H1 (cell line): ENCODE data around the gene HOXB8. TPM values are rescaled to one million over a fixed set of nuclear protein-coding genes. Genes with fewer than 3 reads are reported as not detected.

Experiments
- CTCF ChIA-PET: fragments of 300-600 bp; sonication (Branson Sonifier 250); formaldehyde crosslinking; loops from one replicate; lab custom pipeline; 2021; ENCODE audit not compliant: partially characterized antibody; lab: Charles Lee
- POLR2A ChIA-PET: fragments of 300-600 bp; sonication (Branson Sonifier 250); formaldehyde crosslinking; loops from one replicate; lab custom pipeline; 2021; ENCODE audit warnings: inconsistent platforms; ENCODE audit not compliant: partially characterized antibody; lab: Charles Lee
- DNase-seq, 2 experiments: peaks; one replicate each; pipeline versions ENCODE4 v3.0.0 to v3.0.0-alpha.2; 2010 to 2022; ENCODE audit warnings: low spot score in 2 of 2, low read depth in 1 of 2, mixed read lengths in 1 of 2
- FAIRE-seq: peaks from 2 replicates; lab custom pipeline; 2011; peaks lifted over from hg19 to GRCh38; lab: Jason Lieb, UNC
- H2AFZ ChIP-seq: 2 replicates; pipeline ENCODE4 v1.8.1; 2012; ENCODE audit warnings: low read length, inconsistent platforms
- H2AK5ac ChIP-seq: 2 replicates; pipeline ENCODE4 v1.6.1; 2013; ENCODE audit warnings: low read depth, low read length
- H2BK120ac ChIP-seq: replicated peaks from 2 replicates; pipeline ENCODE3; 2013; ENCODE audit warnings: low read depth, low read length, inconsistent platforms
- H2BK12ac ChIP-seq: 2 replicates; pipeline ENCODE4 v1.6.1; 2013; ENCODE audit warnings: low read depth, low read length
- H2BK15ac ChIP-seq: 2 replicates; pipeline ENCODE4 v1.6.1; 2013; ENCODE audit warnings: low read length
- H2BK20ac ChIP-seq: 2 replicates; pipeline ENCODE4 v1.6.1; 2013; ENCODE audit warnings: low read length
- H2BK5ac ChIP-seq: 2 replicates; pipeline ENCODE4 v1.6.1; 2013; ENCODE audit warnings: low read depth, low read length
- H3K14ac ChIP-seq: 2 replicates; pipeline ENCODE4 v1.6.1; 2013; ENCODE audit warnings: inconsistent platforms; ENCODE audit not compliant: insufficient read length
- H3K18ac ChIP-seq: 2 replicates; pipeline ENCODE4 v1.6.1; 2013; ENCODE audit warnings: low read length; ENCODE audit errors: extremely low read depth
- H3K23ac ChIP-seq: 2 replicates; pipeline ENCODE4 v1.6.1; 2013; ENCODE audit warnings: inconsistent platforms; ENCODE audit not compliant: insufficient read length
- H3K23me2 ChIP-seq: 2 replicates; pipeline ENCODE4 v1.6.1; 2013; ENCODE audit warnings: low read depth, low read length
- H3K27ac ChIP-seq: 2 replicates; pipeline ENCODE4 v1.6.1; 2011; ENCODE audit warnings: low read depth, low read length, inconsistent platforms
- H3K27me3 ChIP-seq, 4 experiments: replicated peaks in 1 of 4; 1 replicate in 1 of 4; 2 replicates in 3 of 4; pipeline versions ENCODE4 v1.6.1 to v1.8.1; 2011 to 2013; ENCODE audit warnings: low read length in 3 of 4, mild to moderate bottlenecking in 3 of 4, inconsistent platforms in 2 of 4, mixed read lengths in 2 of 4, moderate library complexity in 1 of 4; ENCODE audit not compliant: control insufficient read depth in 3 of 4, insufficient read depth in 3 of 4; ENCODE audit errors: extremely low read depth in 1 of 4
- H3K36me3 ChIP-seq, 4 experiments: 2 replicates each; pipeline versions ENCODE4 v1.6.1 to v1.8.1; 2011 to 2013; ENCODE audit warnings: mild to moderate bottlenecking in 4 of 4, low read length in 3 of 4, moderate library complexity in 2 of 4, control low read depth in 1 of 4, inconsistent platforms in 1 of 4; ENCODE audit not compliant: insufficient read depth in 4 of 4, control insufficient read depth in 2 of 4
- H3K4ac ChIP-seq: replicated peaks from 2 replicates; pipeline ENCODE3; 2013; ENCODE audit warnings: low read length, low read depth, mixed read lengths, inconsistent platforms; ENCODE audit not compliant: insufficient read length
- H3K4me1 ChIP-seq, 4 experiments: replicated peaks in 1 of 4; 1 replicate in 1 of 4; 2 replicates in 3 of 4; pipeline versions ENCODE4 v1.6.1 to v1.8.1; 2011 to 2013; ENCODE audit warnings: low read length in 3 of 4, inconsistent platforms in 2 of 4, mixed read lengths in 1 of 4; ENCODE audit not compliant: insufficient read depth in 4 of 4, control insufficient read depth in 3 of 4
- H3K4me2 ChIP-seq, 2 experiments: 2 replicates each; pipeline versions ENCODE4 v1.6.1 to v1.8.1; 2011 to 2013; ENCODE audit warnings: low read depth in 2 of 2, low read length in 2 of 2, control low read depth in 1 of 2, inconsistent platforms in 1 of 2, mild to moderate bottlenecking in 1 of 2; ENCODE audit not compliant: insufficient read depth in 1 of 2
- H3K4me3 ChIP-seq, 4 experiments: fragments of 200-600, 300-600 bp in 1 of 4; sonication (generic), shearing (Covaris generic), sonication (Bioruptor Twin) in 1 of 4; 2 replicates each; pipeline versions ENCODE4 v1.5.1 to v1.8.1; 2011 to 2016; ENCODE audit warnings: low read length in 4 of 4, low read depth in 3 of 4, control low read depth in 2 of 4, inconsistent platforms in 2 of 4, mild to moderate bottlenecking in 2 of 4, mixed read lengths in 1 of 4, moderate library complexity in 1 of 4; ENCODE audit not compliant: insufficient read depth in 2 of 4; ENCODE audit errors: extremely low read depth in 1 of 4
- H3K56ac ChIP-seq: replicated peaks from 2 replicates; pipeline ENCODE3; 2013; ENCODE audit warnings: low read depth, mild to moderate bottlenecking, mixed read lengths, low read length, inconsistent platforms; ENCODE audit not compliant: insufficient read length
- H3K79me1 ChIP-seq: 2 replicates; pipeline ENCODE4 v1.6.1; 2013; ENCODE audit warnings: low read depth, low read length, control low read depth
- H3K79me2 ChIP-seq, 2 experiments: 2 replicates each; pipeline versions ENCODE4 v1.6.1 to v1.8.1; 2012 to 2013; ENCODE audit warnings: low read length in 2 of 2, mild to moderate bottlenecking in 2 of 2, inconsistent platforms in 1 of 2; ENCODE audit not compliant: insufficient read depth in 2 of 2, control insufficient read depth in 1 of 2
- H3K9ac ChIP-seq, 4 experiments: replicated peaks in 1 of 4; 1 replicate in 1 of 4; 2 replicates in 3 of 4; pipeline versions ENCODE4 v1.6.1 to v1.8.1; 2011 to 2013; ENCODE audit warnings: low read depth in 3 of 4, low read length in 3 of 4, control low read depth in 2 of 4, mild to moderate bottlenecking in 2 of 4, moderate library complexity in 2 of 4, inconsistent platforms in 1 of 4; ENCODE audit errors: extremely low read depth in 1 of 4
- H3K9me3 ChIP-seq, 2 experiments: 2 replicates each; pipeline versions ENCODE4 v1.6.1 to v1.8.1; 2012 to 2013; ENCODE audit warnings: mild to moderate bottlenecking in 2 of 2, moderate library complexity in 2 of 2, control low read depth in 1 of 2, inconsistent platforms in 1 of 2, low read depth in 1 of 2, low read length in 1 of 2, mixed read lengths in 1 of 2; ENCODE audit not compliant: insufficient read depth in 2 of 2
- H4K20me1 ChIP-seq, 2 experiments: replicated peaks in 1 of 2; 2 replicates each; pipeline versions ENCODE3 to v1.8.1; 2011 to 2013; ENCODE audit warnings: inconsistent platforms in 2 of 2, low read length in 2 of 2, mild to moderate bottlenecking in 1 of 2; ENCODE audit not compliant: insufficient read depth in 2 of 2, control insufficient read depth in 1 of 2
- H4K5ac ChIP-seq: 2 replicates; pipeline ENCODE4 v1.6.1; 2013; ENCODE audit warnings: low read length, low read depth, mixed read lengths, inconsistent platforms; ENCODE audit not compliant: insufficient read length
- H4K8ac ChIP-seq: 2 replicates; pipeline ENCODE4 v1.8.0; 2013; ENCODE audit warnings: mild to moderate bottlenecking, moderate library complexity, low read length, inconsistent platforms; ENCODE audit not compliant: insufficient read depth; ENCODE audit errors: extremely low read depth
- H4K91ac ChIP-seq: replicated peaks from 2 replicates; pipeline ENCODE3; 2013; ENCODE audit warnings: low read length, mixed read lengths, inconsistent platforms; ENCODE audit not compliant: insufficient read length
- ATF3 ChIP-seq: IDR thresholded peaks from 2 replicates; pipeline ENCODE4 v1.6.1; 2011; ENCODE audit warnings: low read depth, mild to moderate bottlenecking, low read length; ENCODE audit not compliant: insufficient read depth
- CBX5 ChIP-seq: fragments of 300-800, 300-1000 bp; sonication (generic); IDR thresholded peaks from 2 replicates; pipeline ENCODE4 v1.7.1; 2016; ENCODE audit warnings: antibody characterized with exemption, low read length, low read depth
- CBX8 ChIP-seq: fragments of 300-800, 300-1000 bp; sonication (generic); IDR thresholded peaks from 2 replicates; pipeline ENCODE4 v1.7.1; 2016; ENCODE audit warnings: low read depth, low read length, borderline replicate concordance
- CTBP2 ChIP-seq: IDR thresholded peaks from 2 replicates; pipeline ENCODE4 v1.7.0; 2011; ENCODE audit warnings: borderline replicate concordance, mild to moderate bottlenecking, moderate library complexity, mixed read lengths, low read length; ENCODE audit not compliant: insufficient read depth, insufficient read length
- KDM5A ChIP-seq: fragments of 200-600 bp; IDR thresholded peaks from 2 replicates; pipeline ENCODE4 v1.7.1; 2012; ENCODE audit warnings: mild to moderate bottlenecking, low read length, inconsistent platforms, mixed read lengths
- MAX ChIP-seq: IDR thresholded peaks from 2 replicates; pipeline ENCODE4 v1.6.1; 2012; ENCODE audit warnings: inconsistent platforms
- POLR2AphosphoS5 ChIP-seq: IDR thresholded peaks from 2 replicates; pipeline ENCODE4 v1.6.1; 2011; ENCODE audit warnings: low read depth, low read length
- POU5F1 ChIP-seq: IDR thresholded peaks from 2 replicates; pipeline ENCODE4 v1.6.1; 2011; ENCODE audit warnings: low read depth, mild to moderate bottlenecking, low read length, moderate library complexity
- SIN3A ChIP-seq, 2 experiments: IDR thresholded peaks in 1 of 2; conservative IDR thresholded peaks in 1 of 2; 2 replicates each; pipeline ENCODE4 v1.6.1; 2011 to 2012; ENCODE audit warnings: low read length in 2 of 2, improper control_type of control experiment in 1 of 2, low read depth in 1 of 2, mild to moderate bottlenecking in 1 of 2
- SIX5 ChIP-seq: IDR thresholded peaks from 2 replicates; pipeline ENCODE4 v1.6.1; 2011; ENCODE audit warnings: mild to moderate bottlenecking, low read depth, low read length
- SP4 ChIP-seq: IDR thresholded peaks from 2 replicates; pipeline ENCODE4 v1.6.1; 2012; ENCODE audit warnings: low read length, inconsistent platforms
- WGBS, 2 experiments: shearing (Covaris generic) in 1 of 2; methylation state at CpG; one replicate each; pipeline versions ENCODE4 v1.1.6 to v1.1.7; 2013 to 2015; ENCODE audit warnings: low lambda C conversion rate in 2 of 2, mixed read lengths in 2 of 2, inconsistent platforms in 1 of 2, low coverage in 1 of 2, missing lambda C conversion rate in 1 of 2; ENCODE audit not compliant: insufficient replicate concordance in 2 of 2, insufficient coverage in 1 of 2, insufficient read length in 1 of 2; ENCODE audit errors: extremely low coverage in 1 of 2, missing lambda C conversion rate in 1 of 2; 5-methylcytosine and 5-hydroxymethylcytosine counted together
- polyA plus RNA-seq, 7 experiments: library from polyadenylated mRNA; depleted of rRNA in 3 of 7; stranded (reverse) in 5 of 7; unstranded in 2 of 7; fragments of >200 nt in 5 of 7; fragments of 200-250 nt in 2 of 7; gene quantifications; 1 replicate in 5 of 7; 2 replicates in 1 of 7; 4 replicates in 1 of 7; pipeline versions ENCODE4 v1.2.1 to v1.2.3, GENCODE V29; 2011 to 2013; ENCODE audit warnings: missing spikeins in 2 of 7, mixed read lengths in 2 of 7
- total RNA-seq: library from RNA; stranded (reverse); fragmentation: NEBNext Ultra II Directional; extraction: Animal tissue kit (Norgen Biotek cat#: 25700); gene quantifications from 2 replicates; pipeline ENCODE4 v1.2.1, GENCODE V29; 2021

The HOXB8 gene
- total and polyA plus RNA-seq, 2 of the 8 experiments (the other 6 are each of a cell fraction or from before 2014, with no cell fraction given): not detected

GRCh38 chr17:48644910-48645557 is 29.9 kb upstream of the HOXB8 start:
- no peaks in the 10 kb centered on the region for H3K79me2 ChIP-seq
- H3K27me3 ChIP-seq: peaks cover 92 to 100% (median 96%) of the 10 kb centered on the region in 4 experiments
- H3K14ac ChIP-seq: no peak overlapping the region
- H2BK20ac ChIP-seq: no peak overlapping the region
- no peak overlapping the region for H4K5ac ChIP-seq
- no peak overlapping the region for H4K91ac ChIP-seq
- ChIA-PET POLR2A (no interaction called here), CTCF (interaction anchor here (0.6 to 1.4 kb wide), 4 partner anchors 8 to 770 kb away, joined by 3 to 6 read pairs (median 4); no protein-coding TSS in a partner anchor)
- no peak overlapping the region for H2AFZ ChIP-seq
- H3K4me1 ChIP-seq: peaks cover 0 to 14% (median 9%) of the 10 kb centered on the region in 4 experiments; a peak in 5 of 7 replicates
- no peak overlapping the region for H2AK5ac ChIP-seq
- no peak for DNase-seq
- peaks cover 3% of the 10 kb centered on the region; the same call in 1 of the 2 replicates for H3K23me2 ChIP-seq
- no peak overlapping the region for H4K8ac ChIP-seq
- H3K36me3 ChIP-seq: peaks cover 0 to 10% (median 0%) of the 10 kb centered on the region in 4 experiments; a peak in 1 of 8 replicates
- FAIRE-seq: no peak
- H4K20me1 ChIP-seq: peaks cover 6 to 28% of the 10 kb centered on the region in 2 experiments
- H3K9me3 ChIP-seq: no peaks in the 10 kb centered on the region
- H3K4ac ChIP-seq: no peak overlapping the region
- WGBS, 2 experiments: 38% methylated on average over 6 of the region's 6 CpGs; no CpG with 5 or more reads in 1 of the 2 experiments
- H3K23ac ChIP-seq: no peak overlapping the region
- H3K79me1 ChIP-seq: no peaks in the 10 kb centered on the region
- H3K18ac ChIP-seq: no peak overlapping the region
- no peak overlapping the region for H2BK15ac ChIP-seq
- H3K4me2 ChIP-seq: no peak overlapping the region; a peak in 1 of 4 replicates
- no peak overlapping the region for H2BK120ac ChIP-seq
- H3K9ac ChIP-seq: no peak overlapping the region
- H3K27ac ChIP-seq: no peak overlapping the region
- H3K4me3 ChIP-seq: no peak overlapping the region
- H2BK5ac ChIP-seq: no peak overlapping the region
- H3K56ac ChIP-seq: no peak overlapping the region
- H2BK12ac ChIP-seq: no peak overlapping the region
- TF ChIP-seq KDM5A (no peak), CTBP2 (no peak), POU5F1 (no peak), CBX8 (peak; percentile 26; the same call in 1 of the 2 replicates), POLR2AphosphoS5 (no peak), SP4 (no peak), MAX (no peak), SIN3A (conservative IDR thresholded peaks at IDR 0.05 in 1 of 2, IDR thresholded peaks at IDR 0.05 in 1 of 2; ENCODE audit: low read depth in 1 of 2, low read length in 2 of 2) (no peak), ATF3 (no peak), SIX5 (no peak), CBX5 (no peak)
